ENCODE measurements around the gene GNA12. TPM values are rescaled to one million over a fixed set of nuclear protein-coding genes. Genes with fewer than 3 reads are reported as not detected.

Gene GNA12
- polyA plus RNA-seq, 1 donor (not counting 4 experiments of a cell fraction or from before 2014, with no cell fraction given) = 35.5 TPM

- no peak for FAIRE-seq
- dilution Hi-C loops (cut with MboI; ENCODE audit: extremely low pct_ligation_motif_present, low sequenced_read_pairs) = no loop called here
- Histone ChIP-seq H4K20me1 (ENCODE audit: control insufficient read depth, extremely low read depth, insufficient read depth, low read length) (no peaks in the 10 kb centered on the region), H3K9me3 (ENCODE audit: control insufficient read depth, low read depth, low read length) (no peaks in the 10 kb centered on the region), H3K4me3 (ENCODE audit: control insufficient read depth in 2 of 3, extremely low read depth in 1 of 3, insufficient read depth in 2 of 3, low read depth in 1 of 3, low read length in 3 of 3) (no peak overlapping the region), H3K9ac (ENCODE audit: control insufficient read depth, extremely low read depth, insufficient read depth, low read length) (no peak overlapping the region), H3K4me2 (ENCODE audit: control insufficient read depth, extremely low read depth, insufficient read depth, low read depth, low read length) (no peak overlapping the region), H3K27me3 (ENCODE audit: control insufficient read depth, extremely low read depth, insufficient read depth, low read length) (no peaks in the 10 kb centered on the region), H3K27ac (ENCODE audit: control insufficient read depth, insufficient read depth, low read length) (no peak overlapping the region), H3K36me3 (ENCODE audit: control insufficient read depth in 2 of 2, extremely low read depth in 1 of 2, insufficient read depth in 2 of 2, low read length in 2 of 2) (peaks cover 0 to 10% of the 10 kb centered on the region in 2 experiments), H3K9me1 (ENCODE audit: control insufficient read depth, extremely low read depth, insufficient read depth, low read length) (peaks cover 3% of the 10 kb centered on the region), H3K4me1 (ENCODE audit: control insufficient read depth, extremely low read depth, insufficient read depth, low read length) (peaks cover 10% of the 10 kb centered on the region), H3K79me2 (ENCODE audit: control insufficient read depth, insufficient read depth, low read length) (peaks cover 13% of the 10 kb centered on the region), H2AFZ (ENCODE audit: control insufficient read depth, low read length) (no peak overlapping the region)
- DNase-seq (ENCODE audit: low read depth, low spot score) = no peak
- TF ChIP-seq CTCF (optimal IDR thresholded peaks at IDR 0.05 in 1 of 3, IDR thresholded peaks at IDR 0.05 in 1 of 3, conservative IDR thresholded peaks at IDR 0.05 in 1 of 3; ENCODE audit: extremely low read depth in 1 of 3, insufficient read depth in 2 of 3, low read length in 3 of 3) = no peak
- no peak for TF ChIP-seq EZH2 (IDR thresholded peaks at IDR 0.05; ENCODE audit: low read length)
These were observed 62.0 kb downstream of the GNA12 start for GRCh38 chr7:2782121-2782520.

- Histone ChIP-seq H3K36me3 (ENCODE audit: control insufficient read depth in 2 of 2, extremely low read depth in 1 of 2, insufficient read depth in 2 of 2, low read length in 2 of 2) (peaks cover 0 to 10% of the 10 kb centered on the region in 2 experiments), H3K79me2 (ENCODE audit: control insufficient read depth, insufficient read depth, low read length) (peaks cover 9% of the 10 kb centered on the region), H3K27ac (ENCODE audit: control insufficient read depth, insufficient read depth, low read length) (no peak overlapping the region), H3K4me2 (ENCODE audit: control insufficient read depth, extremely low read depth, insufficient read depth, low read depth, low read length) (no peak overlapping the region), H3K9ac (ENCODE audit: control insufficient read depth, extremely low read depth, insufficient read depth, low read length) (no peak overlapping the region), H3K27me3 (ENCODE audit: control insufficient read depth, extremely low read depth, insufficient read depth, low read length) (no peaks in the 10 kb centered on the region), H3K4me1 (ENCODE audit: control insufficient read depth, extremely low read depth, insufficient read depth, low read length) (peaks cover 10% of the 10 kb centered on the region), H3K4me3 (ENCODE audit: control insufficient read depth in 2 of 3, extremely low read depth in 1 of 3, insufficient read depth in 2 of 3, low read depth in 1 of 3, low read length in 3 of 3) (no peak overlapping the region), H3K9me3 (ENCODE audit: control insufficient read depth, low read depth, low read length) (no peaks in the 10 kb centered on the region), H3K9me1 (ENCODE audit: control insufficient read depth, extremely low read depth, insufficient read depth, low read length) (peaks cover 3% of the 10 kb centered on the region), H4K20me1 (ENCODE audit: control insufficient read depth, extremely low read depth, insufficient read depth, low read length) (no peaks in the 10 kb centered on the region), H2AFZ (ENCODE audit: control insufficient read depth, low read length) (no peak overlapping the region)
- DNase-seq (ENCODE audit: low read depth, low spot score) (no peak), FAIRE-seq (no peak)
- dilution Hi-C loops (cut with MboI; ENCODE audit: extremely low pct_ligation_motif_present, low sequenced_read_pairs) = no loop called here
- TF ChIP-seq CTCF (optimal IDR thresholded peaks at IDR 0.05 in 1 of 3, IDR thresholded peaks at IDR 0.05 in 1 of 3, conservative IDR thresholded peaks at IDR 0.05 in 1 of 3; ENCODE audit: extremely low read depth in 1 of 3, insufficient read depth in 2 of 3, low read length in 3 of 3) (no peak), EZH2 (IDR thresholded peaks at IDR 0.05; ENCODE audit: low read length) (no peak)
These were observed 62.5 kb downstream of the GNA12 start for GRCh38 chr7:2781636-2782035.

All from keratinocyte (primary cell).